Activated T-helper 1 cell treated with anti-CD3 and anti-CD28 coated beads, Interleukin-12 subunit alpha, Interleukin-12 subunit beta, Interleukin-2, Interleukin-4 antibody, amounts not matched to agents 30 ng/mL and 10 ng/mL and 1 ng/mL, durations not matched to agents 14 hours and 24 hours and 36 hours (primary cell): ENCODE data around the gene OR8D4. TPM values are rescaled to one million over a fixed set of nuclear protein-coding genes. Genes with fewer than 3 reads are reported as not detected.

Experiments used
- DNase-seq: peaks from one replicate; pipeline ENCODE4 v3.0.0; 2021; ENCODE audit warnings: low spot score
- H3K27ac Mint-ChIP-seq: one replicate; pipeline ENCODE4 v1.8.0; 2021; ENCODE audit warnings: mild to moderate bottlenecking, mixed read lengths
- H3K27me3 Mint-ChIP-seq: one replicate; pipeline ENCODE4 v1.8.0; 2022; ENCODE audit warnings: mild to moderate bottlenecking, moderate library complexity, mixed read lengths; ENCODE audit not compliant: insufficient read depth
- H3K36me3 Mint-ChIP-seq: one replicate; pipeline ENCODE4 v1.8.0; 2021; ENCODE audit warnings: low read depth, mixed read lengths
- H3K4me1 Mint-ChIP-seq: one replicate; pipeline ENCODE4 v1.8.0; 2021; ENCODE audit warnings: low read depth, mixed read lengths
- H3K4me3 Mint-ChIP-seq: one replicate; pipeline ENCODE4 v1.8.0; 2021; ENCODE audit warnings: mild to moderate bottlenecking, moderate library complexity, mixed read lengths
- H3K9me3 Mint-ChIP-seq: one replicate; pipeline ENCODE4 v1.8.0; 2021; ENCODE audit warnings: mixed read lengths
- intact Hi-C: fragments of 100-400 bp; cut with micrococcal nuclease; formaldehyde crosslinking; loops from one replicate; pipeline ENCODE4 v1.15.1; 2024
- total RNA-seq: library from RNA; stranded (reverse); gene quantifications from 2 replicates; pipeline ENCODE4 v1.2.3, GENCODE V29; 2022

OR8D4 gene
- total RNA-seq, 1 donor from 2014 or later, result not detected

GRCh38 chr11:123920943-123921342, 19.0 kb downstream of the OR8D4 start:
- DNase-seq, result no peak
- Mint-ChIP-seq H3K4me3 (no peak overlapping the region), H3K27me3 (peaks cover under 1% of the 10 kb centered on the region), H3K9me3 (no peaks in the 10 kb centered on the region), H3K4me1 (no peaks in the 10 kb centered on the region), H3K36me3 (no peaks in the 10 kb centered on the region), H3K27ac (no peak overlapping the region)
- intact Hi-C loops, result no loop called here

GRCh38 chr11:123924027-123924426, 22.1 kb downstream of the OR8D4 start:
- DNase-seq, result no peak
- intact Hi-C loops, result no loop called here
- H3K9me3 Mint-ChIP-seq, result no peaks in the 10 kb centered on the region

GRCh38 chr11:123939317-123939716, 37.4 kb downstream of the OR8D4 start, which contains the start of gene OR4D5:
Gene OR4D5, plus strand, starts transcription at chr11:123939617. Its CDS starts 0 bp downstream, at chr11:123939617.
- no peaks in the 10 kb centered on the region for H3K27me3 Mint-ChIP-seq
- no peak within 1 kb of the TSS for H3K4me3 Mint-ChIP-seq
- DNase-seq, result no peak
- no peak within 1 kb of the TSS for H3K27ac Mint-ChIP-seq
- intact Hi-C loops, result no loop called here
- H3K36me3 Mint-ChIP-seq, result no peaks in the 10 kb centered on the region
- no peaks in the 10 kb centered on the region for H3K4me1 Mint-ChIP-seq
- H3K9me3 Mint-ChIP-seq, result no peaks in the 10 kb centered on the region

More at GRCh38 chr11:123924027-123924426, 22.1 kb downstream of the OR8D4 start:
- H3K36me3 Mint-ChIP-seq, result no peaks in the 10 kb centered on the region
- no peak overlapping the region for H3K4me3 Mint-ChIP-seq
- no peaks in the 10 kb centered on the region for H3K4me1 Mint-ChIP-seq
- H3K27ac Mint-ChIP-seq, result no peak overlapping the region
- H3K27me3 Mint-ChIP-seq, result no peaks in the 10 kb centered on the region

GRCh38 chr11:123942413-123942812, 40.4 kb downstream of the OR8D4 start:
- no peak overlapping the region for H3K4me3 Mint-ChIP-seq
- no peaks in the 10 kb centered on the region for H3K36me3 Mint-ChIP-seq
- intact Hi-C loops, result no loop called here
- no peak for DNase-seq
- H3K9me3 Mint-ChIP-seq, result no peaks in the 10 kb centered on the region
- no peaks in the 10 kb centered on the region for H3K27me3 Mint-ChIP-seq
- no peaks in the 10 kb centered on the region for H3K4me1 Mint-ChIP-seq
- H3K27ac Mint-ChIP-seq, result no peak overlapping the region

GRCh38 chr11:123943738-123944137, 41.8 kb downstream of the OR8D4 start, which contains the start of gene OR6T1:
Gene OR6T1, minus strand, starts transcription at chr11:123943838. Its CDS starts 0 bp downstream, at chr11:123943838.
- H3K36me3 Mint-ChIP-seq, result no peaks in the 10 kb centered on the region
- no peak within 1 kb of the TSS for H3K27ac Mint-ChIP-seq
- intact Hi-C loops, result no loop called here

GRCh38 chr11:123945132-123945531, 43.2 kb downstream of the OR8D4 start:
- Mint-ChIP-seq H3K9me3 (no peaks in the 10 kb centered on the region), H3K27me3 (no peaks in the 10 kb centered on the region), H3K4me3 (no peak overlapping the region), H3K36me3 (no peaks in the 10 kb centered on the region), H3K27ac (no peak overlapping the region), H3K4me1 (no peaks in the 10 kb centered on the region)
- intact Hi-C loops, result no loop called here
- no peak for DNase-seq

More at GRCh38 chr11:123943738-123944137, 41.8 kb downstream of the OR8D4 start, which contains the start of gene OR6T1:
- Mint-ChIP-seq H3K4me1 (no peaks in the 10 kb centered on the region), H3K27me3 (no peaks in the 10 kb centered on the region), H3K9me3 (no peaks in the 10 kb centered on the region), H3K4me3 (no peak within 1 kb of the TSS)
- DNase-seq, result no peak

GRCh38 chr11:123956752-123957151, 54.8 kb downstream of the OR8D4 start:
- intact Hi-C loops, result no loop called here
- Mint-ChIP-seq H3K9me3 (no peaks in the 10 kb centered on the region), H3K36me3 (no peaks in the 10 kb centered on the region), H3K4me1 (no peaks in the 10 kb centered on the region), H3K4me3 (no peak overlapping the region), H3K27ac (no peak overlapping the region), H3K27me3 (peaks cover 2% of the 10 kb centered on the region)
- no peak for DNase-seq

Other genes with a start within 250 kb of the OR8D4 start
- gene SCN3B, start 247.5 kb upstream of the OR8D4 start, total RNA-seq, result not detected in 2 replicates
- 26.6 and 27.5 TPM in 2 replicates for gene ZNF202, start 160.5 kb upstream of the OR8D4 start, total RNA-seq
- gene OR6X1, start 147.6 kb upstream of the OR8D4 start, total RNA-seq, result not detected in 2 replicates
- gene OR6M1, start 95.8 kb upstream of the OR8D4 start, total RNA-seq, result not detected in 2 replicates
- gene TMEM225, start 16.5 kb upstream of the OR8D4 start, total RNA-seq, result not detected in 2 replicates
- not detected in 2 replicates for gene OR4D5, start 37.5 kb downstream of the OR8D4 start, total RNA-seq
- not detected in 2 replicates for gene OR6T1, start 41.7 kb downstream of the OR8D4 start, total RNA-seq
- not detected in 2 replicates for gene OR10S1, start 75.6 kb downstream of the OR8D4 start, total RNA-seq
- not detected in 2 replicates for gene OR10G6, start 93.0 kb downstream of the OR8D4 start, total RNA-seq
- not detected in 2 replicates for gene OR10G4, start 110.8 kb downstream of the OR8D4 start, total RNA-seq
- gene OR10G9, start 120.8 kb downstream of the OR8D4 start, total RNA-seq, result not detected in 2 replicates
- not detected in 2 replicates for gene OR10G8, start 124.6 kb downstream of the OR8D4 start, total RNA-seq
- not detected in 2 replicates for gene OR10G7, start 139.2 kb downstream of the OR8D4 start, total RNA-seq
- gene VWA5A, start 213.3 kb downstream of the OR8D4 start, total RNA-seq, result 7.9 and 8.0 TPM in 2 replicates